Anterior cingulate cortex (tissue), 58 donors: ENCODE data around the gene SPARCL1.
A peak's percentile ranks its signal among the peaks of the same experiment; 100 is the strongest.

Experiments
- DNase-seq, 58 donors: peaks; one replicate each; lab custom pipeline; 2025; lab: John Stamatoyannopoulos, UW

Gene SPARCL1

GRCh38 chr4:87541956-87542709 lies 13.0 kb upstream of the SPARCL1 start:
- DNase-seq: peak in 1 of 58 donors; percentile 58

GRCh38 chr4:87541521-87541920 lies 12.3 kb upstream of the SPARCL1 start:
- no peak for DNase-seq

- DNase-seq: peak in 7 of 58 donors; percentile 12 to 79 (median 25)
Observed at GRCh38 chr4:87540146-87541058, 11.2 kb upstream of the SPARCL1 start.

GRCh38 chr4:87532907-87533306 lies 3.7 kb upstream of the SPARCL1 start:
- DNase-seq: no peak

DNA sequence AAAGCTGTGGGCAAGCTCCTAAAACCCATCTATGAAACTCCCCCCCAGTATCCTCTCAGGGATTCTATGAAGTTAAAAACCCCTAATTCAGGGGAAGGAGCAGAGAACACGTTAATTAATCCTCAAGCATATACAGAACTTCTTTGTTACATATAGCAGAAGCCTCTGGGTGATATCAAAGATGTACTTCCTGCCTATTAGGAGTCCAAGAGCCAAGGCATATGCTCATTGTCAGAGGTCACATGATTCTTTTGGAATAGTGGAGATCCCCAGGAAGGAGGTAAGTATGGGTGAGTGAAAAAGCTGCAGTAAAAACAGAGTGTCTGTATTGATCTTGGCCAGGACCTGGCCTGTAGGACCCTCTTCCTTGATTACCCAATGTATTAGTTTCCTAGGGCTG lies 2.9 kb upstream of the SPARCL1 start:
- DNase-seq: no peak

DNA sequence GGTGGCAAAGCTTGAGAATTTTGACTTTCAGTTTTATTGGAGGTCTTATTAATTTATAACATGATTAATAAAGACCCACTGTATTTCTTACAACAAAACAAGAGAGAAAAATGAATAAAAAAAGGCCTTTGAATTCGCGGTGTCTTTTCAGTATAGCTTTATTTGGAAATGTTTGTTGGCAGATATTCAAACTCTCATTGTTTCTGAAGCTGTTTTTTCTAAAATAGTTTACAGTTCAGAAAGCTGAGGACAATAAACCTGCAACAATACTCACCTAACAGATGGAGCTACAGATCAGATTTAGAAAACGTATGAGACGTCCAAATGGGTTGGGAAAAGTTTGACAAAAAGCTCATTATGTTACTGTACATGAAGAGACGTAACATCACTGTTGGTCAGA lies 2.4 kb upstream of the SPARCL1 start:
- no peak for DNase-seq

DNA sequence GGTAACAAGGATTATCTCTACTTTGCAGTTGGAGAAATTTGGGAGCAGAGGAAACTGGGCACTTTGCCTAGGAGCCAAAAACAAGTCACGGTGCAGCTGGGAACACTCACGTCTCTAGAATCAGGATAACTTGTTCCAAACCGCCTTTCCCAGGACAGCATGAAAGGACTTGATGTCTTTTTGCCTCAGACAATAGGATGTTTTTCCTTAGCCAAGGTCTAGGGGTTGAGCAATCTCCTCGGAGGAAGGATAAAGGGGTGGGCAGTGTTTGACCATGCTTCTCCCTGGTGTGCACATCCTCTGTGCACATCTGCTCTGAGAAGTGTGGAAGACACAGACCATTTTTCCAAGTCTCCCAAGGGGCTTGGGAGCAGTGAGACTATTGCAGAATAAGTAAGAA lies 1.7 kb upstream of the SPARCL1 start:
- DNase-seq: peak in 35 of 58 donors; percentile 3 to 76 (median 25)

- DNase-seq: no peak
Observed at GRCh38 chr4:87530229-87530628, 1.1 kb upstream of the SPARCL1 start.

DNA sequence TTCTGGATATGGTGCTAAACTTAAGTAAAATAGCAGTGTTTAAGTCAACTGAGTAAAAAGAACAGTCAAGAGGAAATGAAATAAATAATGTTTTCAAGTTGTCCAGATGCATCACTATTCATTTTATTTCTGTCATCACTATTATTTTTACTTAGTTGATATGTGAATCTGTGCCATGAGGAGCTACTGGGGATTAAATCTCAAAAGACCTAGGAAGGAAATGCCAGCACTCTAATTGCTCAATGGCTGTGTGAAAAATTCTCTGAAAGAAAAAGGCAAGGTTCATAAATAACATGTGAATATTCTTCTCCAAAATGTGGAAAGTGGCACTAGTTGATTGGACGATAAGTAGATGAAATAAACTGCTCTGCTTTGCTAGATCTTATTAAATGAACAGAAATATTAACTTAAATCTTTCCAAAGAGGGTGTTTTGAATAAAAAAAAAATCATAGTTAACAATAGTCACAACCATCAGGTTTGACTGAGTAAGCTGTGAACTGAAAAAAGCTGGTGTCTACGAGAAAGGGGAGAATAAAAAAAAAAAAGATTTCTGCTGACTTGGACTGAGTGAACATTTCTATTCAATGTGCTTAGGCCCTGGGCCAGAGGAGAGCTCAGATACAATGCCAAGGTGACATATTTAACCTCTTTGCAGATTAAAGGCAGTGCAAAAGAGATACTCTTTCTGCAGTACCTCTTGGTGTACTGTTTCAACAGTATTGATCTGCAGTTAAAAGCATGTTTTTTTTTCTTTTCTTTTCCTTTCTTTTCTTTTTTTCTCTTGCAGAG lies 1.6 kb downstream of the SPARCL1 start:
- no peak for DNase-seq

DNA sequence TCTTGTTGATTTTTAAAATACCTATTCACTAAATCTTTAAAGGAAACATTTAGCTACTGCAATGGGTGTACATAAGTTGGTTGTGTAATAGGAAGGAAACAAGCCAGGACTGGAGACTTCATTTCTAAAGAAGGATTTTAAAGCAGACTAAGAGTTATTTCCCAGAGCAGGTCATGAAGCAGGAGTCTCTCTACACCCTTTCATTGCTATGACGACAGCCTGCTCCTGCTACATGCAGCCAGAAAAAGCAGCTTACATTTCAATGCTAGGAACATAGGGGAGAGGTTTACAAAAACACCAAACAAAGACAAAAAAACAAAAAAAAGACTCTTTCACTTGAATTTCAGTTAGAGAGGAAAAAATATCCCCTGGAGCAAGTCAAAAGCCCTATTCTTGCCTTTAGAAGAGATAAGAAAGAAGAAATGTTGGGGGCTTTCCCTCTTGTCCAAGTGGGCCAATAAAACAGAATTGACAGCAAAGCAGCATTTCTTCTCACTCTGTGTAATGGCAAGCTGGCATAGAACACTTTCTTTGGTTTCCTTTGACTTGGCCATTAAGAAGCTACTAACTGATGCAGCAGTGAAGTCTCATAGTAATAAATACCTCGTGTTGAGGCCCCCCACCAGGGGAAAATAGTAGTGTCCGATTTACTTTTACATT lies 3.4 kb downstream of the SPARCL1 start:
- DNase-seq: peak in 16 of 58 donors; percentile 12 to 81 (median 26)

GRCh38 chr4:87524456-87524855 lies 4.7 kb downstream of the SPARCL1 start:
- no peak for DNase-seq

DNA sequence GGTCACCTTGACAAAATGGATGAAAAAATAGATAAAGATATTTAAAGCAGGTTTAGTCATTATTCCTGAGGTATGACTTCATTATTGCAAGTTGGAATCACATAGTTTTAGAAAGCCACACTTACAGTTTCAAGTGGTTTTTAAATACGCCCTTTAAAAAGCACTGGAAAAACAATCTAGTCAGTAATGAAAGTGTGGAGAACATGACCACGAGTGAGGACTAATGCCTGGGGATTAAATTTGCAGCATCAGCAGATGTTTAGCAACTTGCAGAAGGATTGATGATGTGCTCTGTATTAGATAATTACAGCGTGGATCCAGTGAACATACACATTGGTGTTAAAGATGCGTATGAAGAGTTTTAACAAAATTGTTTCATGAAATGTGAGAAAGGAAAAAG lies 5.9 kb downstream of the SPARCL1 start:
- DNase-seq: no peak

DNA sequence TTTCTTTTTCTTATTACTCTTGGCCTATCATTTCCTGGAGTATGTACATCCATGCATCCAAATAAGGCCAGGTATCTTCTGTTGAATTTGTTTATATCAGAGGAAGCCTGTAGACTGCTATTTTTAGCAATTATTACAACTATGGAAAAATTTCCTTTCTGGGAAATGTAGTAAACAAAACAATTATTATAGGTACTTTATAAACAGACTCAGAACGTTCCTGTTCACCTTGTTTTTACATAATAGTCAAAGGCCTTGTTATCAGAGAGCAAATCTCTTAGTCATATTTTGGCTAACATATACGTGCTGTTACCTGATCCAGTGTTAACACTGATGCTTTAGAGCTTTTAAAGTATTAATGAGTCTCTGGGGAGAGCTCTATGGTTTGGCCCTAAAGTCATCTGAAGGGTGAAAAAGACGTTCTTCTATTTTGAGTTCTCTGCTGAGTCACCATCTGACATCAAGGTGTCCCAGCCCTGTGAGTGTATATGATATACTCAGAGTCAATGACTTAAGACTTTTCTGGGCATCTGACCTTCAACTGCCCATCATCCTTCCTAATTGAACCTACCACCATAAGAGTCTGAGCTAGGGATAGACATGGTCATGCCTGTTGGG lies 7.3 kb downstream of the SPARCL1 start:
- no peak for DNase-seq

GRCh38 chr4:87521319-87521718 lies 7.9 kb downstream of the SPARCL1 start:
- no peak for DNase-seq

DNA sequence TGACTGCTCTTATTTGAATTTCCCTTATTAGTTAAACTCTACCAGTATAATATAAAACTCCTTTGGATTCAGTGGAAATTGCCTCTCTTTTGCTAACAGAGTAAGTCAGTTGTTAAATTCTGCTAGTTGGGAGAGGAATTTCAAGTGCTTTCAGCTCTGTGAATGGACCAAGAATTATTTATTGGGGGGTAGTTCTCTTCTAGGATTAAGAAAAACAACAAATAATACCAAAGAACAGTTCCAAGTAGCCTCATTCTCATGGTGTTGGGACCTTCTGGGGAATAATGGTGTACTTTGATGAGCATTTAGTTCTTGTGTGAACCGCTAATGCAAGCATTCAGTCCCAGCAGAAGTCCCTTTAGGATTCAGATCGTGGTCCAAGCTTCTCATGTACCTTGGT lies 11.6 kb downstream of the SPARCL1 start:
- peak in 5 of 58 donors; percentile 18 to 52 (median 50) for DNase-seq

GRCh38 chr4:87516683-87517082 lies 12.5 kb downstream of the SPARCL1 start:
- no peak for DNase-seq

GRCh38 chr4:87512400-87512799 lies 16.8 kb downstream of the SPARCL1 start:
- no peak for DNase-seq

DNA sequence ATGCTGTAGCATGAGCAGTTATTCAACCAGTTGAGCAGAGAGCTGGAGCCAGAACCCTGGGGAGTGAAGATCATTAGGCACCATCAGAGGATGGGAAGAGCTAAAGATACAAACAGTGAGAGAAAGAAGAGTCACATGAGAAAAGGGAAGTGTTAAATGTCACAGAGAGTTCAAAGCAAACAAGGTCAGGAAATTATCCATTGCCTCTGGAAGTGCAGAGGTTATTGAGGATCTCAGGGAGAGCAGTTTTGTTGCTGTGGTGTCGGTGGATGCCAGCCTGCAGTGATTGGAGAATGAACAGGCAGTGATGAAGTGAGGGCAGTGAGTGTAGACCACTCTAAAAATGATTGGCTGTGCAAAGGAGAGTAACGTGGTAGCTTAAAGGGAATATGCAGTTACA lies 17.7 kb downstream of the SPARCL1 start:
- DNase-seq: no peak

DNA sequence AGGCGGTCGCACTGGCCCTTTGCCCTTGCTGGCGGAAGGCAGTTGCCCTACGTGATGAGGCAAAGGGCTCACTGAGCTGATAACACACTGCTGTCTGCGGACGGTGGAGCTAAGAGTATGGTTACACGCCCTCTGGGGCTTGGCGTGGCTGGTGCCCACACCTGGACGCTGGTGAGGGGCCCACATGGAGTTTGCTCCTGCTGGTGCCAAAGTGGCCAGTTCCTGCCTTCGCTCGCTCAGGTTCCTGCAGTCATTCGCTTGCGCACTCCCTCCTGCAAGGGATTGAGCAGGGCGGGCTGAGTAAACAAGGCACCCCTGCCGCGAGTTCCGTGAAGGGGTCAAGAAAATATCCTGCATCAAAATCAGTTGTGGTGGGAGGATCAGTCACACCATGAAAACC lies 18.4 kb downstream of the SPARCL1 start:
- DNase-seq: no peak
